ENCODE measurements around the gene CXCR3.
"Not testable (repeated sequence)": the region's sequence is repeated elsewhere in the genome, so short reads cannot be mapped to it uniquely, and the experiment has no call there.

CXCR3 gene

DNA sequence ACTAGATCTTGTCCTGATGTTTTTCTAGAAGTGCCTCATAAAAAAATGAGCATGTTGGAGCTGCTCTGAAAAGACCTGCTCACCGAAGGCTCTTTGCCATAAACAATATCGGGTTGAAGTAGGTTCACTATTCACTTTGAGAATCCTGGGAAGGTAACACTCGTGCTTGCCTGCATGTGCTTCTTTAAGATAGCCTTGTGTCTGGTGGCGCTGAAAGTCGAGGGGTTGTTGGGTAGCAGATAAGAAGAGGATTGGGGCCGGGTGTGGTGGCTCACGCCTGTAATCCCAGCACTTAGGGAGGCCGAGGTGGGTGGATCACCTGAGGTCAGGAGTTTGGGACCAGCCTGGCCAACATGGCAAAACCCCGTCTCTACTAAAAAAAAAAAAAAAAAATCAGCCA is 6.6 kb downstream of the CXCR3 start:
- DNase-seq = not testable (repeated sequence)

DNA sequence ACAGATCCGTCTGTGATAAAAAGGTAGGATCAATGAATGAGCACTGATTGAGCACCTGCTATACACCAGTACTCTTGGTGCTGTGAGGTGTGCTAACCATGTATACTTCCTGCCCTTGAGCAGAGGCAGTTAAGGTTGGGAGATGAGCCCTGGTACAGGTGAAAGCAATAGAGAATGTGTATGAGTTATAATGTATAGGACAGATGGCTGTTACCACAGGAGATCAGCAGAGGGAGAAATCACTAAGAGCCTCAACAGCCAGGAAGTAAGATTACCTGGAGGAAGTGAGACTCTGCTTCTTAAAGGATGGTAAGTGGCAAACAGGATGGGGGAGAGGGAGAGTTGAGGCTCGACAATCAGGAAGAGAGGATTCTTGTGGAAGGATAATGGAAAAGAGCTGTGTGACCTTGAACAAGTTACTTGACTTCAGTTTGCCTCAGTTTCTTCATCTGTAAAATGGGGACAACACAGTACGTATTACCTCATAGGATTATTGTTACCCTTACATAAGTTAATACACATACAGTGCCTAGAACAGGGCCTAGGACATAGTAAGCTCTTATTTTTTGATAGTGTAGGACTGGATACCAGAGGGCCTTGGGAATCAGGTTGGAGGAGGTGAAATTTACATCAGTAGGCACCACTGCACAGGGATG is 9.1 kb downstream of the CXCR3 start:
- DNase-seq = no peak

DNA sequence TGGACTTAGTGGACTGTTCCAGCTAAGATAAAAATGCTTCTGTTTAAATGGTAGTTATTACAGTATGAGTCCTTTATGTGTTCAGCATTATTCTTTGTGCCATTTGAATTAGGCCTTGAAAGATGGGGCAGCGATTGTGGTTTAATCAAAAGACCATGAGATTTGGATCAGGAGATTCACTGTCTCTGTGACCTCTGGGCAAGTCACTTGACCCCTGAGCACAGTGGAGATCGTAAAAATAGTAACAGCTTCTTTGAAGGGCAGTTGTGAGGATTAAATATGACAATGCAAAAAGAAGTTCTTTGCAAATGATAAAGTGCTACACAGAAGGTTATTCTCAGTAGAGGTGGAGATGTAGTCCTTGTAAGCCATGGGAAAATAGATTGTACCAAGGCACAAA is 10.8 kb downstream of the CXCR3 start:
- DNase-seq = no peak

DNA sequence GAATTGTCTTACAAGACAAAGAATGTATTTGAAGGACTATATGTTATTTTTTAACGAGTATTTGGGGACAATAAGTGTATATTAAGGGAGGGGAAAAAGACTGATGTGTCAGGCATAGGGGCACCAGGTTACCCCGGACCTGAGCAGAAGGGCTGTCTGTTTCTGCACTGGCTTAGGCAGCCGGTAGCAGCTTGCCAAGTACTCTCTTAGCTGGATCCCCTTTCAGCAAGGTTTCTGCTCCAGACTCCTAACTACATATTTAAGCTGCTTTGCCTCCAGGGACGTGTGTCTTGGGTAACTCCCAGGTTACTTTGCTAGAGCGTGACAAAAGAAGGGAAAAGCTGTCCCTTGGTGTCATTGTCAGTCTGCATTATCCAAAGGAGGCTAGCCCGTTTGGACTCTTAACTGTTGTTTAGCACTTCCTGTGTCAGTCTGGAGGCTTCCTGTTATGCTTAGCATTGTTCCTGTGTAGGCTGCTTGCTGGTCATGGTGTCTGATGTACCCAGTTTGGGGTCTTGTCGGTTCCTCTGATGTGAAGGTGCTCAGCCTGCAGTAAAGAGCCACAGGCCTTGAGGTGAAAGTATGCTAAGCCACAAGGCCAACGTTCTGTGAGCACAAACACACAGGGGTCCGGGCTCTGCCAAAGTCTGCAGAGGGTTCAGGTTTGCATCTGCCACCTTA is 11.6 kb downstream of the CXCR3 start:
- DNase-seq = no peak

DNA sequence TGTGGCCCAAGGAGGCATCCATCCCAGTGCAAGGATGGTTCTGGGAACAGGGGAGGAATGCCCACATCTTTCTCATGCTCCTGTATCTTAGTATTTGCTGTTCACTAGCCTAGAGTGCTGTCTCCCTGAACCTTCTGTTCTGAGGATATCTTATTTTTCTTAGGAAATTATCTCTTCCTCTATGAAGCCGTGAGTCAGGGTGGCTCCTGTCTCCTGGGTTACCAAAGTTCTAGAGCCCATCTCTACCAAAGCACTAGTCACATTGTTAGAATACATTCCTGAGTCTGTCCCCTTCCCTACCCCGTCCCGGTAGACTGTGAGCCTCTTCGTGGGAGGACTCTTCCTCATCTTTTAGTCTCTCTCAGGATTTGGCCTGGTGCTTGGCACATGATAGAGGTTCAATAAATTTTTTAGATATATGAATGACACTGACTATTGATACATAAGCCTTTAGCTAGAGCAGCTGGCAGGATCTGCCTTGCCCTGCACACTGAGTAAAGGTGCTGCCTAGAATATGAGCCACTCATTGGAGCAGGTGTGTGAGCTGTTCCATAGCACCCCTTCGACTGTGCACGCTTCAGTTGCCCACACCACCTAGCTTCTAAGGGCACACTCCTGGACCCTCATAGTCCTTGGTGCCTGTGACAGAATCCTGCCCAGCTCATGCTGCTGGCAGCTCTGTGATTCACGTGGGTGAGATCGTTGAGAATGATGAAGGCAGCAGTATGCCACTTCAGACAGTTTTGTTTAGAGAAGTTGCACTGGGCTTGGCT is 13.3 kb downstream of the CXCR3 start:
- no peak for DNase-seq

DNA sequence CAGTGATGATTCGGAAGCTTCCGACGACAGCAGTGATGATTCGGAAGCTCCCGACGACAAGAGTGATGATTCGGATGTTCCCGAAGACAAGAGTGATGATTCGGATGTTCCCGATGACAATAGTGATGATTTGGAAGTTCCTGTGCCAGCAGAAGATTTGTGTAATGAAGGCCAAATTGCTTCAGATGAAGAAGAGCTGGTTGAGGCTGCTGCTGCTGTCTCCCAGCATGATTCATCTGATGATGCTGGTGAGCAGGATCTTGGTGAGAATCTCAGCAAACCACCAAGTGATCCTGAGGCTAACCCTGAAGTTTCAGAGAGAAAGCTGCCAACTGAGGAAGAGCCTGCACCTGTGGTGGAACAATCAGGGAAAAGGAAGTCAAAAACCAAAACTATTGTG is 14.2 kb downstream of the CXCR3 start:
- no peak for DNase-seq

DNA sequence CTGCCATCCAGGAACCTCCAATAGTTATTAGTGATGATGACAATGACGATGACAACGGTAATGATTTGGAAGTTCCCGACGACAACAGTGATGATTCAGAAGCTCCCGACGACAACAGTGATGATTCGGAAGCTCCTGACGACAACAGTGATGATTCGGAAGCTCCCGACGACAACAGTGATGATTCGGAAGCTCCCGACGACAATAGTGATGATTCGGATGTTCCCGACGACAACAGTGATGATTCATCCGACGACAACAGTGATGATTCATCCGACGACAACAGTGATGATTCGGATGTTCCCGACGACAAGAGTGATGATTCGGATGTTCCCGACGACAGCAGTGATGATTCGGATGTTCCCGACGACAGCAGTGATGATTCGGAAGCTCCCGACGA is 14.7 kb downstream of the CXCR3 start:
- DNase-seq = no peak

DNA sequence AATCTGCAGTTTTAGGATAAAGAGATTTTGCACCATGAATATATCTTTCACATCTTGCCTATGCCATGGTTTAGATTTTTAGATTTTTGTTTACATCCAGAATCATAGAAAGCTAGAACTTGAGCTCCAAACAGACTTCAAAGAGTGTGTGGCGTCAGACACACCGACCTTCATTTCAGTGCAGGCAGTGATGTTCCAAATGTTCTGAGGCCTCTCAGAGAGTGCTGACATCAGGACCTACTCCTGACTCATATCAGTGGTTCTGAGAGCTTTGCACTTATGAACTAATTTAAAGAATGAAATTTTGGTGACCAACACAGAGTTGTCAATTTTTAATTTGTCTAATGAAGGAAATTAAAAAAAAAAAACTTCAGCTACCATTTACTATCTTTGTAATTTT is 18.3 kb downstream of the CXCR3 start:
- DNase-seq = no peak

DNA sequence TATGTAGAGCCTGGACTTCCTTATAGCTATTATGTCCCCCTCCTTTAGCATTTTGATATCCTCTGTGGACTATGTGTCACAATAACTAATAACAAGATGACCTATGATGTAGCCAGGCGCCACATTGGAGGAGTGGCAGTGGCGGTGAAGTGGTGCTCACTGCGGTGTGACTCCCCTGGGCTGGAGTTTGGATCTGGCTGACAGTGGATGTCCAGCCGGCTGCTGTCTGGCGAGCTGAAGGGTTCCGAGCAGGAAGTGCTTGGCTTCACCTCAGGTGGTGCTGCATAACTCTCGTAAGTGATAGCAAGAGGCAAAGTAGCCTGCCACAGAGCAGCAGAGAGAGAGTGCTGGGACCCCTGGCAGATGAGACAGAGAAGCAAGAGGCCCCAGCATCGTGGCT is 25.1 kb downstream of the CXCR3 start:
- DNase-seq = not testable (repeated sequence)

DNA sequence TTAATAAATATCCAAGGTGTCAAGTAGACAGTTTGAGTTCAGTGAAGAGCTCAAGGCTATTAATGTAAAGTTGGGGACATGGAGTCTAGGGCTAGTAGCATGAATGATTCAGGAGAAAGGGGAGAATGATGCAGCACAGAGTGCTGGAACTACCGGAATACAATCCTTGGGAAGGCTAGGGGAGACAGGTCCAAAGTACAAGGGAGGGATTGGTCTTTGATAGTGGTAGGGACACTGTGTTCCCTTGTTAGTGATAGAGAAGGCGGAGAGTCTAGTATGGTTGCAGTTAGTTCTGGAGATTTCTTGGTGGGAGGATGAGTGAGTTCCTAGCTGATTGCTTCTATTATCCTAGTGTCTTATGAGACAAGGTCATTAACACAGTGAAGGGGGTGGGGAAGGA is 31.4 kb downstream of the CXCR3 start:
- no peak for DNase-seq

DNA sequence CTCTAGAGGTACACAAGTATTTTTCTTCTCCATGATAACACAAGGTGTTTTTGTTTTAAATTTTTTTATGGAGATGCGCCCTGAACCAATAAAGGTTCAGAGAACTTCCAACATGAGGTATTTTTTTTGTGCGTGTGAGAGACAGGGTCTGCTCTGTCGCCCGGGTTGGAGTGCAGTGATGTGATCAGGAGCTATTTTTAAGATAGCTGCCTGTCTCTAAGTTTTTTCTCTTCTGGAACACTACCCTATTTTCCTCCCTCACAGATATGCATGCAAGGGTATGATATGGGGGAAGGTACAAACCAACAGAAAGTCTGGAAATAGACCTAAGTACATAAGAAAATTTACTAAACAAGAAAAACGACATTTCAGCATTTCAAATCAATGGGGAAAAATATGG is 37.1 kb downstream of the CXCR3 start:
- no peak for DNase-seq

DNA sequence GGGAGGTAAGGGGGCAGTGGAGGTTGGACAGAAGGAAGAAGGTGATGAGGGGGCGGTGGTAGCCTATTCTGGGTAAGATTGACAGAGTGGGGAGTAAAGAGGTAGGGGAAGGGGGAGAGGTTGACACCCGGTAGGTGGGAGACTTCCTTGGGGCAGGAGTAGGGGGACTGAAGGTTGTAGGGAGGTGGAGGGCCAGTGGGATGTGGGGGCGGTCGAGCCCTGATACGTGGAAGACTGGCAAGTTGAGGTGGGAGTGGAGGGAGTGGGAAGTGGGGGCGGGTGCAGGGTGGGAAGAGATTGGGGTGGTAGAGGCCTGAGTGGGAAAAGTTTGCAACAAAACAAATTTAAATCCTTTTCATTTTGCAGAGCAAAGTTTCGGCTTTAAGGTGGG is 38.3 kb downstream of the CXCR3 start:
- no peak for DNase-seq

DNA sequence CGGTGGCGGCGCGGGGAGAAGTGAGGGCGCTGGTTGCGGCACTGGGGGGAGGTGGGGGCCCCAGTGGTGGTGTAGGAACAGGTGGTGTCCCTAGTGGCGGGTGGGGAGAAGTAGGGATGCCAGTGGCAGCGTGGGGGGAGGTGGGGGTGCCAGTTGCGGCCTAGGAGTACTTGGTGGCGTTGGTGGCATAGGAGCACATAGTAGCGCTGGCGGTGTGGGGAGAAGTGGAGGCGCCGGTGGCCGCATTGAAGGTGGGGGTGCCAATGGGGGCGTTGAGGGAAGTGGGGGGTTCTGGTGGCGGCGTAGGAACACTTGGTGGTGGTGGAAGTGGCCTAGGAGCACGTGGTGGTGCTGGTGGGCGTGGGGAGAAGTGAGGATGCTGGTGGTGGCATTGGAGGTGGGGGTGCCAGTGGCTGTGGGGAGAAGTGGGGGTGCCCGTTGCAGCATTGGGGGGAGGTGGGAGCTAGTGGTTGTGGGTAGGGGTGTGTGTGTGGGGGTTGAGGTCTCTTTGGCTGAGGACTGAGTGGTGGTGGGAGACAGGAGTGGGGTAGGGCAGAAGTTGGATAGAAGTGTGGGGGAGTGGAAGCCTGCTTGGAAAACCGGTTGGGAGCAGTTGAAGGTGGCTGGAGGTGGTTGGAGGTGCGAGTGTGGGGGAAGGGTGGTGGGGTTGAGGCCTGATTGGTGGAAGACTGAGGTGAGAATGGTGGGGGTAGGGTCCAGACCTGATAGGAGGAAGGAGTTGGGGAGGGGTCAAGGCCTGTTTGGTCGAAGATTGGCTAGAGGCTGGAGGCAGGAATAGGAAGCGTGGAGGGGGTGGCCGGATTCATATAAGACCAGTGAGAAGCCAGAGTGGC is 38.9 kb downstream of the CXCR3 start:
- peak in 1 of 56 donors; percentile 5 for DNase-seq

DNA sequence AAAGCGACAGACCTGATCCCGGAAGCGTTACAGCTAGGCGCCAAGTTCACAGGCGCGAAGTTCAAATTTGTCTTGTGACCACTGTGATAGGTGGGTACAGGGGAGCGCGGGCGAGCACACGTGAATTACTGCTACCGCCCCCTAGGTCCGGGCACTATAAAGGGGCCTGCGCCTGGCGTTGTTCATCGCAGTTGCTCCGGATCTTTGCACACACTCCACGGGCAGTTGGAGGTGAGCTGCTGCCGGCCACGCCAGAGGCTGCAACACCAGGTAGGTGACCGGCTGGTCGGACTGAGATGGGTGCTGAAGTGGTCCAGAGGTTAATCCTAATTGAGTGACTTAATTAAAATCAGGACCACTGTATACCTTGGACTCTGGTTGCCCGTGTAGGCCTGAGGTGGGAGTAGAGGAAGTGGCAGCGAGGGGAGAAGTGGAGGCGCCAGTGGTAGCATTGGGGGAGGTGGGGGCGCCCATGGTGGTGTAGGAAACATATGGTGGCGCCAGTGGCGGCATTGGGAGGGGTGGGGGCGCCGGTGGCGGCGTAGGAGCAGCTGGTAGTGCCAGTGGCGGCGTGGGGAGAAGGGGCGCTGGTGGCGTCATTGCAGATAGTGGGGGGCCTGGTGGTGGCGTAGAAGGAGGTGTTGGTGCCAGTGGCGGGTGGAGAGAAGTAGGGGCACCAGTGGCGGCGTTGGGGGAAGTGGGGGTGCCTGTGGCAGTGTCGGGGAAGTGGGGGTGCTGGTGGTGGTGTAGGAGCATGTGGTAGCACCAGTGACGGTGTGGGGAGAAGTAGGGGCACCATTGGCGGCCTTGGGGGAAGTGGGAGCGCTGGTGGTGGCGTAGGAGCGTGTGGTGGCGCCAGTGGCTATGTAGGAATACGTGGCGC is 39.8 kb downstream of the CXCR3 start, which contains the start of gene GCNA:
GCNA (plus strand) TSS at position 185 of the 883 bp plus-strand sequence. CDS start 2,385 bp downstream, outside the sequence.
- DNase-seq = no peak

DNA sequence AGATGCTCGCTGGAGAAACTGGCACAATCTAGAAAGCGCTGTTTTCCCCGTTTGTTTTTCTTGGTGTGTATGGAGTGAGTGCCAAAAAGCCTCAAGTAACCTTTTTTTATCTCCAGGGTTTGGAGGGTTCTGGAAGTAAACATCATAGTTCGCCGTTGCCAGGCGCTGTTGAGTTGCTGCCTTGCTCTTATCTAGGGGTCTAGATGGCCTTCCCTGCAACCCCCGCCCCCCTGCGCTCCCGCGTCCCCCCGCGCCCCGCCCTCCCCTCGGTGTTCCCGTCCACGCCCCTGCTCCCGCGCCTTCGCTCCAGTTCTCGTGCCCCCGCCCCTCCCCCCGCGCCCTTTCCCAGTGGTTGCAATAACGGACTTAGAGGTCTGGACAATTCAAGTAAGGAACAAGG is 40.6 kb downstream of the CXCR3 start:
- no peak for DNase-seq

DNA sequence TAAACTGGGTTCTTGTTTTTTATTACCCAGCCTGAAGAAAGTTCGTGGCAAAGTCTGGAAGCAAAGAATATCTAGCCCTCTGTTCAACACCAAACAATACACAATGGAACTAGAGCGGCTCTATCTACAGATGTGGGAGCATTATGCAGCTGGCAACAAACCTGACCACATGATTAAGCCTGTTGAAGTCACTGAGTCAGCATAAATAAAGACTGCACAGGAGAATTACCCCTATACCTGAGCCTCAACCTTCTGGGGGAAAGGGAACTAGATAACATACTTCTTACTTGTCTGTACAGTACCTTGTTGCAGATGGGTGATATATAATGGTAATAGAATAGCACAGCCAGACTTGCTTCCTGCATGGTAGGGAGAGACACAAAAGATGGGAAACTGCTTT is 44.7 kb downstream of the CXCR3 start:
- DNase-seq = no peak

DNA sequence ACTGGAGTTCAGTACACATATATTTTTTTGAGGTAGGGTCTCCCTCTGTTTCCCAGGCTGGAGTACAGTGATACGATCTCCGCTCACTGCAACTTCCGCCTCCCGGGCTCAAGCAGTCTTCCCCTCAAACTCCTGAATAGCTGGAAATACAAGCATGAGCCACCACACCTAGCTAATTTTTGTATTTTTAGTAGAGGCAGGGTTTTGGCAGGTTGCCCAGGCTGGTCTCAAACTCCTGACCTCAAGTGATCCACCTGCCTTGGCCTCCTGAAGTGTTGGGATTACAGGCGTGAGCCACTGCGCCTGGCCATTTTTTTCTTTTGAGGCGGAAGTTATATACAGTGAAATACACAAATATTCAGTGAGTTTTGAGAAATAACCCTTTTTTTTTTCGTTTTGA is 46.9 kb downstream of the CXCR3 start:
- DNase-seq = not testable (repeated sequence)
